Smooth muscle cell (in vitro differentiated cells): Measurements from ENCODE around the gene KRTAP5-9. TPM values are rescaled to one million over a fixed set of nuclear protein-coding genes. Genes with fewer than 3 reads are reported as not detected.

ENCODE experiments used
- DNase-seq: peaks from one replicate; lab custom pipeline; 2025; ENCODE audit not compliant: unreplicated experiment; lab: John Stamatoyannopoulos, UW
- H2AFZ ChIP-seq: fragments of 200-600 bp; sonication (generic); 2 replicates; pipeline ENCODE4 v1.6.0; 2016; ENCODE audit warnings: antibody characterized with exemption, low read depth, mild to moderate bottlenecking
- H3F3A ChIP-seq: fragments of 200-600 bp; sonication (generic); 2 replicates; pipeline ENCODE4 v1.6.0; 2017; ENCODE audit warnings: antibody characterized with exemption, low read depth
- H3K27ac ChIP-seq: fragments of 200-600 bp; sonication (generic); 2 replicates; pipeline ENCODE4 v1.5.1; 2016; ENCODE audit warnings: low read depth, mild to moderate bottlenecking
- H3K27me3 ChIP-seq: fragments of 200-600 bp; sonication (generic); 2 replicates; pipeline ENCODE4 v1.6.1; 2016; ENCODE audit warnings: low read depth, mild to moderate bottlenecking
- H3K36me3 ChIP-seq: fragments of 200-600 bp; sonication (generic); 2 replicates; pipeline ENCODE4 v1.5.1; 2016; ENCODE audit warnings: low read depth
- H3K4me1 ChIP-seq: fragments of 200-600 bp; sonication (generic); 2 replicates; pipeline ENCODE4 v1.5.1; 2016; ENCODE audit warnings: low read depth
- H3K4me2 ChIP-seq: fragments of 200-600 bp; sonication (generic); 2 replicates; pipeline ENCODE4 v1.6.0; 2016; ENCODE audit warnings: mild to moderate bottlenecking
- H3K4me3 ChIP-seq: fragments of 200-600 bp; sonication (generic); 2 replicates; pipeline ENCODE4 v1.5.1; 2016; ENCODE audit warnings: mild to moderate bottlenecking
- H3K79me2 ChIP-seq: fragments of 200-600 bp; sonication (generic); 2 replicates; pipeline ENCODE4 v1.6.0; 2016; ENCODE audit warnings: low read depth, mild to moderate bottlenecking
- H3K9ac ChIP-seq: fragments of 200-600 bp; sonication (generic); 2 replicates; pipeline ENCODE4 v1.6.0; 2016; ENCODE audit warnings: low read depth
- H3K9me3 ChIP-seq: fragments of 200-600 bp; sonication (generic); replicated peaks from 2 replicates; pipeline ENCODE4 v1.5.1; 2016; ENCODE audit warnings: low read depth
- H4K20me1 ChIP-seq: fragments of 200-600 bp; sonication (generic); 2 replicates; pipeline ENCODE4 v1.6.0; 2016; ENCODE audit warnings: low read depth
- WGBS: methylation state at CpG from one replicate; pipeline ENCODE4 v1.1.7; 2016; ENCODE audit warnings: low lambda C conversion rate; 5-methylcytosine and 5-hydroxymethylcytosine counted together
- polyA plus RNA-seq: library from polyadenylated mRNA; unstranded; fragments of >200 nt; fragmentation: Nextera tagmentation; extraction: Ambion mirVana; gene quantifications from 2 replicates; pipeline ENCODE4 v1.2.1, GENCODE V29; 2016
- total RNA-seq: library from RNA; depleted of rRNA; stranded (reverse); fragments of >200 nt; gene quantifications from 2 replicates; pipeline ENCODE4 v1.2.3, GENCODE V29; 2014
- TF ChIP-seq, protein P1 (sequence below): fragments of 200-600 bp; sonication (generic); IDR thresholded peaks from 2 replicates; pipeline ENCODE4 v1.5.1; 2017; ENCODE audit warnings: borderline replicate concordance, mild to moderate bottlenecking, antibody characterized with exemption; ENCODE audit not compliant: insufficient read depth, poor library complexity, severe bottlenecking

The KRTAP5-9 gene
- total and polyA plus RNA-seq, 2 experiments from 2014 or later: not detected

DNA sequence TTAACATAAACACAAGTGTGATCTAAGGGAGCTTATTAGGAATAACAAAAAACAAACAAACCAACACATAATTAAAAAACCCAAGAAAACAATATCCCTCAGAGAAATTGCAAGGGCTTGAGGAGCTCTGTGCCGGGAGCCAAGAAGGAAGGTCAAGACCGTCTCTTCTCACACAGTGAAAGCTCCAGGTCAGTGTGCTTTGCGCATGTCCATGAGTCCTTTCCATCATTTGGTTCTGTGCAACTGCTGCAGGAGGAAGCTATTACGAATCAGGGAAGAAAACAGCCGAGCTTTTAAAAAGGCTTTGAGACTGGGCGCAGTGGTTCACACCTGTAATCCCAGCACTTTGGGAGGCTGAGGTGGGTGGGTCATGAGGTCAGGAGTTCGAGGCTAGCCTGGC lies 5.8 kb upstream of the KRTAP5-9 start:
- no peak overlapping the region for H3K4me2 ChIP-seq
- H3K36me3 ChIP-seq: no peaks in the 10 kb centered on the region
- DNase-seq: no peak
- 90% methylated on average over 7 of the region's 7 CpGs for WGBS
- no peaks in the 10 kb centered on the region for H4K20me1 ChIP-seq
- no peak overlapping the region for H3K4me3 ChIP-seq
- no peaks in the 10 kb centered on the region for H3F3A ChIP-seq
- H3K79me2 ChIP-seq: no peaks in the 10 kb centered on the region
- H3K9ac ChIP-seq: no peak overlapping the region
- no peaks in the 10 kb centered on the region for H3K27me3 ChIP-seq
- H3K4me1 ChIP-seq: no peaks in the 10 kb centered on the region
- TF ChIP-seq, protein P1, sequence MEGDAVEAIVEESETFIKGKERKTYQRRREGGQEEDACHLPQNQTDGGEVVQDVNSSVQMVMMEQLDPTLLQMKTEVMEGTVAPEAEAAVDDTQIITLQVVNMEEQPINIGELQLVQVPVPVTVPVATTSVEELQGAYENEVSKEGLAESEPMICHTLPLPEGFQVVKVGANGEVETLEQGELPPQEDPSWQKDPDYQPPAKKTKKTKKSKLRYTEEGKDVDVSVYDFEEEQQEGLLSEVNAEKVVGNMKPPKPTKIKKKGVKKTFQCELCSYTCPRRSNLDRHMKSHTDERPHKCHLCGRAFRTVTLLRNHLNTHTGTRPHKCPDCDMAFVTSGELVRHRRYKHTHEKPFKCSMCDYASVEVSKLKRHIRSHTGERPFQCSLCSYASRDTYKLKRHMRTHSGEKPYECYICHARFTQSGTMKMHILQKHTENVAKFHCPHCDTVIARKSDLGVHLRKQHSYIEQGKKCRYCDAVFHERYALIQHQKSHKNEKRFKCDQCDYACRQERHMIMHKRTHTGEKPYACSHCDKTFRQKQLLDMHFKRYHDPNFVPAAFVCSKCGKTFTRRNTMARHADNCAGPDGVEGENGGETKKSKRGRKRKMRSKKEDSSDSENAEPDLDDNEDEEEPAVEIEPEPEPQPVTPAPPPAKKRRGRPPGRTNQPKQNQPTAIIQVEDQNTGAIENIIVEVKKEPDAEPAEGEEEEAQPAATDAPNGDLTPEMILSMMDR: no peak
- no peak overlapping the region for H2AFZ ChIP-seq
- H3K27ac ChIP-seq: no peak overlapping the region
- H3K9me3 ChIP-seq: no peaks in the 10 kb centered on the region

DNA sequence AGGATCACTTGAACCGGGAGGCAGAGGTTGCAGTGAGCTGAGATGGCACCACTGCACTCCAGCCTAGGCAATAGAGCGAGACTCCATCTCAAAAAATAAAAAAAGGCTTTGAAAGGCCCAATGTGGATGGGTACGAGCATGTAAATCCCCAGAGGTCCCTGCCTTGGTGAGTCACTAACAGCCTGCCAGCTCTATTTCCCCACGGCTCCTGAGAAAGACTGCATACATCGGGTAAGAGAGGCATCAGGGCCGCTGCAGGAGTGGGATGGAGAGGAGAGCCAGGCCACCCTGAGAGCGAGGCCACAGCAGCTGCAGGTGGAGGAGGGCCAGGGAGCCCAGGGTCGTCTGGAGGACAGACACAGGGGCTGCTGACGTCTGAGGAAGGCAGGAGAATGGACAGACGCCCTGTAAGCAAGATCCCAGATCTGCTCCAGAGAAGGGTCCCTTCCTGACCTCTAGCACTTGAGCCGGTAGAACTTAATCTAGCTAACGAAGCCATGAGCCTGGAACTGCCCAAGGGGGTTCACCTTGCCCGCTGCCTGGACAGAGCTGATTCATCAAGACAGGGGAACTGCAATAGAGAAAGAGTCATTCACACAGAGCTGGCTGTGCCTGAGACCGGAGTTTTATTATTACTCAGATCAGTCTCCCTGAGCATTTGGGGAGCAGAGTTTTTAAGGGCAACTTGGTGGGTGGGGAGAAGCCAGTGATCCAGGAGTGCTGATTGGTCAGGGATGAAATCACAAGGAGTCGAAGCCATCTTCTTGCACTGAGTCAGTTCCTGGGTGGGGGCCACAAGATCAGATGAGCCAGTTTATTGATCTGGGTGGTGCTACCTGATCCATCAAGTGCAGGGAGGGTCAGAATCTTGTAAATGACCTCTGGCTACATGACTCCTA lies 5.1 kb upstream of the KRTAP5-9 start:
- Histone ChIP-seq H3K27me3 (no peaks in the 10 kb centered on the region), H3F3A (no peaks in the 10 kb centered on the region), H4K20me1 (no peaks in the 10 kb centered on the region), H3K9ac (no peak overlapping the region), H3K79me2 (no peaks in the 10 kb centered on the region), H2AFZ (no peak overlapping the region), H3K36me3 (no peaks in the 10 kb centered on the region), H3K9me3 (no peaks in the 10 kb centered on the region), H3K4me2 (no peak overlapping the region), H3K4me1 (no peaks in the 10 kb centered on the region), H3K4me3 (no peak overlapping the region), H3K27ac (no peak overlapping the region)
- WGBS: 82% methylated on average over 15 of the region's 15 CpGs
- DNase-seq: no peak
- TF ChIP-seq, protein P1: no peak

DNA sequence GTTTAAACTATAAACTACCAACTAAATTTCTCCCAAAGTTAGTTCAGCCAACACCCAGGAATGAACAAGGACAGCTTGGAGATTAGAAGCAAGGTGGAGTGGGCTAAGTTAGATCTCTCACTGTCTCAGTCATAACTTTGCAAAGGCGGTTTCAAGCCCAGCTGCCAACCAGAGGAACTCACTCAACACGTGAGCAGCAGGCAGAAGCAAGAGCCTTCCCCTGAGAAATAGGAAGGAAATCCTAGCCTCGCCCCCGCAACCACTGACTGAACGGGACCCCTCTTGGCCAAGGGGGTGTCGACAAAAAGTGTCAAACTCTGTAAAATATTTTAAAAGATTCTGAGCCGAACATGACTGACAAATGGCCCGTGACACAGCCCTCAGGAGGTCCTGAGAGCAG lies 4.4 kb upstream of the KRTAP5-9 start:
- DNase-seq: no peak
- TF ChIP-seq, protein P1: no peak
- H4K20me1 ChIP-seq: no peaks in the 10 kb centered on the region
- H2AFZ ChIP-seq: no peak overlapping the region
- no peak overlapping the region for H3K4me3 ChIP-seq
- H3K9me3 ChIP-seq: no peaks in the 10 kb centered on the region
- H3K4me2 ChIP-seq: no peak overlapping the region
- WGBS: 88% methylated on average over 8 of the region's 8 CpGs
- no peaks in the 10 kb centered on the region for H3K27me3 ChIP-seq
- no peaks in the 10 kb centered on the region for H3F3A ChIP-seq
- H3K27ac ChIP-seq: no peak overlapping the region
- no peaks in the 10 kb centered on the region for H3K36me3 ChIP-seq
- no peak overlapping the region for H3K9ac ChIP-seq
- no peaks in the 10 kb centered on the region for H3K4me1 ChIP-seq
- H3K79me2 ChIP-seq: no peaks in the 10 kb centered on the region
